GM23338 (cell line): ENCODE measurements around the gene BCDIN3D. TPM values are rescaled to one million over a fixed set of nuclear protein-coding genes. Genes with fewer than 3 reads are reported as not detected.

Experiments
- ATAC-seq: fragments of 200-7000 bp; cut with Tn5 transposase; 3 replicates; pipeline ENCODE4 v1.9.1; 2020
- DNase-seq: peaks from one replicate; pipeline ENCODE4 v3.0.0-alpha.2; 2015; ENCODE audit warnings: low spot score
- H2AFZ ChIP-seq: fragments of 200-600 bp; sonication (generic); 2 replicates; pipeline ENCODE4 v1.8.0; 2016; ENCODE audit warnings: antibody characterized with exemption, mild to moderate bottlenecking, moderate library complexity
- H3F3A ChIP-seq: fragments of 200-600 bp; sonication (generic); replicated peaks from 2 replicates; pipeline ENCODE4 v1.8.0; 2017; ENCODE audit warnings: antibody characterized with exemption, mixed run types, low read depth
- H3K27ac ChIP-seq: fragments of 200-600 bp; sonication (generic); 2 replicates; pipeline ENCODE4 v1.6.1; 2016; ENCODE audit warnings: low read depth
- H3K27me3 ChIP-seq: fragments of 200-600 bp; sonication (generic); 2 replicates; pipeline ENCODE4 v1.8.0; 2016; ENCODE audit warnings: mild to moderate bottlenecking, mixed run types, moderate library complexity; ENCODE audit not compliant: insufficient read depth
- H3K36me3 ChIP-seq: fragments of 200-600 bp; sonication (generic); 2 replicates; pipeline ENCODE4 v1.8.0; 2016; ENCODE audit warnings: mild to moderate bottlenecking; ENCODE audit not compliant: insufficient read depth
- H3K4me1 ChIP-seq: fragments of 200-600 bp; sonication (generic); 2 replicates; pipeline ENCODE4 v1.8.0; 2016; ENCODE audit warnings: mild to moderate bottlenecking, moderate library complexity; ENCODE audit not compliant: insufficient read depth
- H3K4me2 ChIP-seq: fragments of 200-600 bp; sonication (generic); 2 replicates; pipeline ENCODE4 v1.7.1; 2017; ENCODE audit warnings: mixed run types
- H3K4me3 ChIP-seq: fragments of 200-600 bp; sonication (generic); 2 replicates; pipeline ENCODE4 v1.6.1; 2016; ENCODE audit warnings: mixed run types
- H3K79me2 ChIP-seq: fragments of 200-600 bp; sonication (generic); replicated peaks from 2 replicates; pipeline ENCODE4 v1.8.0; 2017; ENCODE audit warnings: mild to moderate bottlenecking; ENCODE audit not compliant: insufficient read depth
- H3K9me2 ChIP-seq: fragments of 200-600 bp; sonication (generic); 2 replicates; pipeline ENCODE4 v1.8.0; 2017; ENCODE audit not compliant: insufficient read depth
- H4K20me1 ChIP-seq: fragments of 200-600 bp; sonication (generic); replicated peaks from 2 replicates; pipeline ENCODE4 v1.8.0; 2017; ENCODE audit warnings: mild to moderate bottlenecking; ENCODE audit not compliant: insufficient read depth
- H3K27ac Mint-ChIP-seq: 2 replicates; pipeline ENCODE4 v1.8.0; 2020; ENCODE audit warnings: inconsistent platforms, mild to moderate bottlenecking, moderate library complexity, mixed read lengths
- H3K27me3 Mint-ChIP-seq: 3 replicates; pipeline ENCODE4 v1.8.0; 2022; ENCODE audit warnings: low read depth, mild to moderate bottlenecking, moderate library complexity, mixed read lengths, inconsistent platforms; ENCODE audit not compliant: insufficient read depth, poor library complexity
- H3K36me3 Mint-ChIP-seq: 3 replicates; pipeline ENCODE4 v1.8.0; 2021; ENCODE audit warnings: low read depth, mild to moderate bottlenecking, inconsistent platforms, moderate library complexity, mixed read lengths
- H3K4me1 Mint-ChIP-seq: 3 replicates; pipeline ENCODE4 v1.8.0; 2020; ENCODE audit warnings: mild to moderate bottlenecking, inconsistent platforms, mixed read lengths
- H3K4me3 Mint-ChIP-seq: 3 replicates; pipeline ENCODE4 v1.8.0; 2021; ENCODE audit warnings: moderate library complexity, mild to moderate bottlenecking, inconsistent platforms, mixed read lengths
- H3K9me3 Mint-ChIP-seq: 3 replicates; pipeline ENCODE4 v1.8.0; 2020; ENCODE audit warnings: moderate library complexity, mild to moderate bottlenecking, inconsistent platforms, mixed read lengths
- CREB1 ChIP-seq: fragments of 250-450 bp; sonication (Bioruptor Pico); IDR thresholded peaks from 2 replicates; pipeline ENCODE4 v1.5.0; 2020; ENCODE audit warnings: low read depth, mild to moderate bottlenecking, moderate library complexity
- EZH2 ChIP-seq: fragments of 200-600 bp; sonication (generic); IDR thresholded peaks from one replicate; pipeline ENCODE4 v1.8.0; 2017; ENCODE audit warnings: antibody characterized with exemption, mild to moderate bottlenecking, low read depth; ENCODE audit not compliant: unreplicated experiment
- EZH2phosphoT487 ChIP-seq: fragments of 200-600 bp; sonication (generic); IDR thresholded peaks from one replicate; pipeline ENCODE4 v1.8.1; 2018; ENCODE audit warnings: antibody characterized with exemption; ENCODE audit not compliant: unreplicated experiment
- JUNB ChIP-seq: IDR thresholded peaks from one replicate; pipeline ENCODE4 v1.6.1; 2016; ENCODE audit warnings: antibody characterized with exemption; ENCODE audit not compliant: unreplicated experiment
- NANOG ChIP-seq: IDR thresholded peaks from 2 replicates; pipeline ENCODE4 v1.6.1; 2016; ENCODE audit warnings: antibody characterized with exemption, borderline replicate concordance
- POLR2AphosphoS5 ChIP-seq: IDR thresholded peaks from 2 replicates; pipeline ENCODE4 v1.6.1; 2016; ENCODE audit warnings: antibody characterized with exemption, low read depth
- STAT1 ChIP-seq: IDR thresholded peaks from one replicate; pipeline ENCODE4 v1.6.1; 2016; ENCODE audit warnings: antibody characterized with exemption; ENCODE audit not compliant: unreplicated experiment
- ZNF114 ChIP-seq: fragments of 250-450 bp; sonication (Bioruptor Pico); IDR thresholded peaks from 2 replicates; pipeline ENCODE4 v1.5.0; 2020; ENCODE audit warnings: mild to moderate bottlenecking, moderate library complexity
- ZNF331 ChIP-seq: fragments of 250-450 bp; sonication (Bioruptor Pico); IDR thresholded peaks from 2 replicates; pipeline ENCODE4 v1.5.0; 2020; ENCODE audit warnings: low read depth, mild to moderate bottlenecking, moderate library complexity
- polyA plus RNA-seq: library from polyadenylated mRNA; unstranded; fragments of >200 nt; fragmentation: Nextera tagmentation; extraction: Ambion mirVana; gene quantifications from 2 replicates; pipeline ENCODE4 v1.2.1, GENCODE V29; 2016
- total RNA-seq: library from RNA; depleted of rRNA; stranded (reverse); fragments of >200 nt; shearing (Covaris generic); gene quantifications from 2 replicates; pipeline ENCODE4 v1.2.3, GENCODE V29; 2014
- TF ChIP-seq, protein P1 (sequence below): IDR thresholded peaks from one replicate; pipeline ENCODE4 v1.6.1; 2018; ENCODE audit warnings: antibody characterized with exemption; ENCODE audit not compliant: unreplicated experiment
- TF ChIP-seq, protein P2 (sequence below): fragments of 250-450 bp; sonication (Bioruptor Pico); IDR thresholded peaks from 2 replicates; pipeline ENCODE4 v1.5.0; 2020; ENCODE audit warnings: mild to moderate bottlenecking, moderate library complexity
- TF ChIP-seq, protein P3 (sequence below), 2 experiments: fragments of 200-600 bp in 1 of 2; sonication (generic) in 1 of 2; conservative IDR thresholded peaks; 2 replicates each; pipeline versions ENCODE4 v1.5.1 to v1.6.1; 2016 to 2017; ENCODE audit warnings: antibody characterized with exemption in 2 of 2, low read depth in 2 of 2, mild to moderate bottlenecking in 2 of 2, moderate library complexity in 1 of 2
- TF ChIP-seq, protein P4 (sequence below): IDR thresholded peaks from 2 replicates; pipeline ENCODE4 v1.6.1; 2016; ENCODE audit warnings: antibody characterized with exemption

BCDIN3D gene
- total and polyA plus RNA-seq, 2 experiments from 2014 or later = 1.4 to 1.8 TPM

DNA sequence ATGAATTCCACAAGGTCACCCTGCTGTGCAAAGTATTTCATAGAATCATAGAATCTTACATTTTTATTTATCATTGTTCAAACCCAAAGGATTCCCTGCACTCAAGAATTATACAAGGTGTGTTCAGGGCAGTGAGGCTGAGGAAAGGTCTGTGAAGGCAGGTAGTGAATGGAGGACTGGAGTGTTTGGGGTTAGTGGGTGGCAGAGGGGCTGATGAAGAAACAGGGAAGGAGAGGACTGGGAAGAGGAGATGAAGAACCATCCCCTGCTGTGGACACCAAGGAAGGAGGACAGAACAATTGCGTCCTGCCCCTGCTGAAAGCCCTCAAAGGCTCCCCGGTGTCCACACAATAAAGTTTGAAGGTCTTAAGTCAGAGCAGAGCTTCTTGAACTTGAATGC is 10.8 kb upstream of the BCDIN3D start:
- Histone ChIP-seq H3K27ac (no peak overlapping the region), H4K20me1 (no peaks in the 10 kb centered on the region), H3K27me3 (no peaks in the 10 kb centered on the region), H3K9me2 (0 out of 2 replicates have a peak, but pooled peaks cover 4% of the 10 kb centered on the region), H3K79me2 (no peaks in the 10 kb centered on the region), H3K4me3 (no peak overlapping the region), H3K36me3 (no peaks in the 10 kb centered on the region), H3K4me1 (no peaks in the 10 kb centered on the region), H3F3A (no peaks in the 10 kb centered on the region), H3K4me2 (no peak overlapping the region), H2AFZ (0 out of 2 replicates have a peak overlapping the region, but pooled peaks have one; percentile 10)
- Mint-ChIP-seq H3K4me3 (no peak overlapping the region), H3K9me3 (peaks cover 5% of the 10 kb centered on the region), H3K36me3 (no peaks in the 10 kb centered on the region), H3K27me3 (peaks cover 4% of the 10 kb centered on the region), H3K4me1 (no peaks in the 10 kb centered on the region), H3K27ac (no peak overlapping the region)
- DNase-seq (no peak), ATAC-seq (peak; percentile 74)
- no peak for TF ChIP-seq NANOG
- no peak for TF ChIP-seq EZH2phosphoT487
- TF ChIP-seq, protein P1, sequence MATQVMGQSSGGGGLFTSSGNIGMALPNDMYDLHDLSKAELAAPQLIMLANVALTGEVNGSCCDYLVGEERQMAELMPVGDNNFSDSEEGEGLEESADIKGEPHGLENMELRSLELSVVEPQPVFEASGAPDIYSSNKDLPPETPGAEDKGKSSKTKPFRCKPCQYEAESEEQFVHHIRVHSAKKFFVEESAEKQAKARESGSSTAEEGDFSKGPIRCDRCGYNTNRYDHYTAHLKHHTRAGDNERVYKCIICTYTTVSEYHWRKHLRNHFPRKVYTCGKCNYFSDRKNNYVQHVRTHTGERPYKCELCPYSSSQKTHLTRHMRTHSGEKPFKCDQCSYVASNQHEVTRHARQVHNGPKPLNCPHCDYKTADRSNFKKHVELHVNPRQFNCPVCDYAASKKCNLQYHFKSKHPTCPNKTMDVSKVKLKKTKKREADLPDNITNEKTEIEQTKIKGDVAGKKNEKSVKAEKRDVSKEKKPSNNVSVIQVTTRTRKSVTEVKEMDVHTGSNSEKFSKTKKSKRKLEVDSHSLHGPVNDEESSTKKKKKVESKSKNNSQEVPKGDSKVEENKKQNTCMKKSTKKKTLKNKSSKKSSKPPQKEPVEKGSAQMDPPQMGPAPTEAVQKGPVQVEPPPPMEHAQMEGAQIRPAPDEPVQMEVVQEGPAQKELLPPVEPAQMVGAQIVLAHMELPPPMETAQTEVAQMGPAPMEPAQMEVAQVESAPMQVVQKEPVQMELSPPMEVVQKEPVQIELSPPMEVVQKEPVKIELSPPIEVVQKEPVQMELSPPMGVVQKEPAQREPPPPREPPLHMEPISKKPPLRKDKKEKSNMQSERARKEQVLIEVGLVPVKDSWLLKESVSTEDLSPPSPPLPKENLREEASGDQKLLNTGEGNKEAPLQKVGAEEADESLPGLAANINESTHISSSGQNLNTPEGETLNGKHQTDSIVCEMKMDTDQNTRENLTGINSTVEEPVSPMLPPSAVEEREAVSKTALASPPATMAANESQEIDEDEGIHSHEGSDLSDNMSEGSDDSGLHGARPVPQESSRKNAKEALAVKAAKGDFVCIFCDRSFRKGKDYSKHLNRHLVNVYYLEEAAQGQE = no peak
- no peak for TF ChIP-seq CREB1 (CRISPR knock-in tag)
- TF ChIP-seq, protein P2, sequence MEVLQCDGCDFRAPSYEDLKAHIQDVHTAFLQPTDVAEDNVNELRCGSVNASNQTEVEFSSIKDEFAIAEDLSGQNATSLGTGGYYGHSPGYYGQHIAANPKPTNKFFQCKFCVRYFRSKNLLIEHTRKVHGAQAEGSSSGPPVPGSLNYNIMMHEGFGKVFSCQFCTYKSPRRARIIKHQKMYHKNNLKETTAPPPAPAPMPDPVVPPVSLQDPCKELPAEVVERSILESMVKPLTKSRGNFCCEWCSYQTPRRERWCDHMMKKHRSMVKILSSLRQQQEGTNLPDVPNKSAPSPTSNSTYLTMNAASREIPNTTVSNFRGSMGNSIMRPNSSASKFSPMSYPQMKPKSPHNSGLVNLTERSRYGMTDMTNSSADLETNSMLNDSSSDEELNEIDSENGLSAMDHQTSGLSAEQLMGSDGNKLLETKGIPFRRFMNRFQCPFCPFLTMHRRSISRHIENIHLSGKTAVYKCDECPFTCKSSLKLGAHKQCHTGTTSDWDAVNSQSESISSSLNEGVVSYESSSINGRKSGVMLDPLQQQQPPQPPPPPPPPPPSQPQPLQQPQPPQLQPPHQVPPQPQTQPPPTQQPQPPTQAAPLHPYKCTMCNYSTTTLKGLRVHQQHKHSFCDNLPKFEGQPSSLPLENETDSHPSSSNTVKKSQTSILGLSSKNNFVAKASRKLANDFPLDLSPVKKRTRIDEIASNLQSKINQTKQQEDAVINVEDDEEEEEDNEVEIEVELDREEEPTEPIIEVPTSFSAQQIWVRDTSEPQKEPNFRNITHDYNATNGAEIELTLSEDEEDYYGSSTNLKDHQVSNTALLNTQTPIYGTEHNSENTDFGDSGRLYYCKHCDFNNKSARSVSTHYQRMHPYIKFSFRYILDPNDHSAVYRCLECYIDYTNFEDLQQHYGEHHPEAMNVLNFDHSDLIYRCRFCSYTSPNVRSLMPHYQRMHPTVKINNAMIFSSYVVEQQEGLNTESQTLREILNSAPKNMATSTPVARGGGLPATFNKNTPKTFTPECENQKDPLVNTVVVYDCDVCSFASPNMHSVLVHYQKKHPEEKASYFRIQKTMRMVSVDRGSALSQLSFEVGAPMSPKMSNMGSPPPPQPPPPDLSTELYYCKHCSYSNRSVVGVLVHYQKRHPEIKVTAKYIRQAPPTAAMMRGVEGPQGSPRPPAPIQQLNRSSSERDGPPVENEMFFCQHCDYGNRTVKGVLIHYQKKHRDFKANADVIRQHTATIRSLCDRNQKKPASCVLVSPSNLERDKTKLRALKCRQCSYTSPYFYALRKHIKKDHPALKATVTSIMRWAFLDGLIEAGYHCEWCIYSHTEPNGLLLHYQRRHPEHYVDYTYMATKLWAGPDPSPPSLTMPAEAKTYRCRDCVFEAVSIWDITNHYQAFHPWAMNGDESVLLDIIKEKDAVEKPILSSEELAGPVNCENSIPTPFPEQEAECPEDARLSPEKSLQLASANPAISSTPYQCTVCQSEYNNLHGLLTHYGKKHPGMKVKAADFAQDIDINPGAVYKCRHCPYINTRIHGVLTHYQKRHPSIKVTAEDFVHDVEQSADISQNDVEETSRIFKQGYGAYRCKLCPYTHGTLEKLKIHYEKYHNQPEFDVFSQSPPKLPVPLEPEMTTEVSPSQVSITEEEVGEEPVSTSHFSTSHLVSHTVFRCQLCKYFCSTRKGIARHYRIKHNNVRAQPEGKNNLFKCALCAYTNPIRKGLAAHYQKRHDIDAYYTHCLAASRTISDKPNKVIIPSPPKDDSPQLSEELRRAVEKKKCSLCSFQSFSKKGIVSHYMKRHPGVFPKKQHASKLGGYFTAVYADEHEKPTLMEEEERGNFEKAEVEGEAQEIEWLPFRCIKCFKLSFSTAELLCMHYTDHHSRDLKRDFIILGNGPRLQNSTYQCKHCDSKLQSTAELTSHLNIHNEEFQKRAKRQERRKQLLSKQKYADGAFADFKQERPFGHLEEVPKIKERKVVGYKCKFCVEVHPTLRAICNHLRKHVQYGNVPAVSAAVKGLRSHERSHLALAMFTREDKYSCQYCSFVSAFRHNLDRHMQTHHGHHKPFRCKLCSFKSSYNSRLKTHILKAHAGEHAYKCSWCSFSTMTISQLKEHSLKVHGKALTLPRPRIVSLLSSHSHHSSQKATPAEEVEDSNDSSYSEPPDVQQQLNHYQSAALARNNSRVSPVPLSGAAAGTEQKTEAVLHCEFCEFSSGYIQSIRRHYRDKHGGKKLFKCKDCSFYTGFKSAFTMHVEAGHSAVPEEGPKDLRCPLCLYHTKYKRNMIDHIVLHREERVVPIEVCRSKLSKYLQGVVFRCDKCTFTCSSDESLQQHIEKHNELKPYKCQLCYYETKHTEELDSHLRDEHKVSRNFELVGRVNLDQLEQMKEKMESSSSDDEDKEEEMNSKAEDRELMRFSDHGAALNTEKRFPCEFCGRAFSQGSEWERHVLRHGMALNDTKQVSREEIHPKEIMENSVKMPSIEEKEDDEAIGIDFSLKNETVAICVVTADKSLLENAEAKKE (CRISPR knock-in tag) = no peak
- no peak for TF ChIP-seq ZNF114 (CRISPR knock-in tag)
- TF ChIP-seq EZH2 = no peak
- no peak for TF ChIP-seq STAT1
- TF ChIP-seq, protein P3, sequence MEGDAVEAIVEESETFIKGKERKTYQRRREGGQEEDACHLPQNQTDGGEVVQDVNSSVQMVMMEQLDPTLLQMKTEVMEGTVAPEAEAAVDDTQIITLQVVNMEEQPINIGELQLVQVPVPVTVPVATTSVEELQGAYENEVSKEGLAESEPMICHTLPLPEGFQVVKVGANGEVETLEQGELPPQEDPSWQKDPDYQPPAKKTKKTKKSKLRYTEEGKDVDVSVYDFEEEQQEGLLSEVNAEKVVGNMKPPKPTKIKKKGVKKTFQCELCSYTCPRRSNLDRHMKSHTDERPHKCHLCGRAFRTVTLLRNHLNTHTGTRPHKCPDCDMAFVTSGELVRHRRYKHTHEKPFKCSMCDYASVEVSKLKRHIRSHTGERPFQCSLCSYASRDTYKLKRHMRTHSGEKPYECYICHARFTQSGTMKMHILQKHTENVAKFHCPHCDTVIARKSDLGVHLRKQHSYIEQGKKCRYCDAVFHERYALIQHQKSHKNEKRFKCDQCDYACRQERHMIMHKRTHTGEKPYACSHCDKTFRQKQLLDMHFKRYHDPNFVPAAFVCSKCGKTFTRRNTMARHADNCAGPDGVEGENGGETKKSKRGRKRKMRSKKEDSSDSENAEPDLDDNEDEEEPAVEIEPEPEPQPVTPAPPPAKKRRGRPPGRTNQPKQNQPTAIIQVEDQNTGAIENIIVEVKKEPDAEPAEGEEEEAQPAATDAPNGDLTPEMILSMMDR (conservative IDR thresholded peaks at IDR 0.05; ENCODE audit: low read depth in 2 of 2) = no peak
- TF ChIP-seq ZNF331 (CRISPR knock-in tag) = no peak
- no peak for TF ChIP-seq JUNB
- TF ChIP-seq, protein P4, sequence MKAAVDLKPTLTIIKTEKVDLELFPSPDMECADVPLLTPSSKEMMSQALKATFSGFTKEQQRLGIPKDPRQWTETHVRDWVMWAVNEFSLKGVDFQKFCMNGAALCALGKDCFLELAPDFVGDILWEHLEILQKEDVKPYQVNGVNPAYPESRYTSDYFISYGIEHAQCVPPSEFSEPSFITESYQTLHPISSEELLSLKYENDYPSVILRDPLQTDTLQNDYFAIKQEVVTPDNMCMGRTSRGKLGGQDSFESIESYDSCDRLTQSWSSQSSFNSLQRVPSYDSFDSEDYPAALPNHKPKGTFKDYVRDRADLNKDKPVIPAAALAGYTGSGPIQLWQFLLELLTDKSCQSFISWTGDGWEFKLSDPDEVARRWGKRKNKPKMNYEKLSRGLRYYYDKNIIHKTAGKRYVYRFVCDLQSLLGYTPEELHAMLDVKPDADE = no peak
- no peak for TF ChIP-seq POLR2AphosphoS5
